Left renal pelvis (tissue), 4 donors: Measurements from ENCODE around the gene SCAMP2. TPM values are rescaled to one million over a fixed set of nuclear protein-coding genes. Genes with fewer than 3 reads are reported as not detected.
A peak's percentile ranks its signal among the peaks of the same experiment; 100 is the strongest.
"Not testable (repeated sequence)": the region's sequence is repeated elsewhere in the genome, so short reads cannot be mapped to it uniquely, and the experiment has no call there.

Source experiments
- DNase-seq, 4 donors: peaks; one replicate each; pipeline ENCODE4 v3.0.0-alpha.2; 2013; ENCODE audit warnings: low read depth in 4 of 4, low spot score in 3 of 4
- polyA plus RNA-seq, 4 donors: library from polyadenylated mRNA; unstranded; fragments of 120-200 nt; gene quantifications; one replicate each; pipeline ENCODE4 v1.2.1, GENCODE V29; 2013; ENCODE audit not compliant: insufficient read length in 4 of 4

Gene SCAMP2
- 10 to 100 TPM; 65.3 to 74.9 (median 71.9) TPM for polyA plus RNA-seq

- DNase-seq, result peak; percentile 88 to 93 (median 91)
These were observed at the start of gene SCAMP2 for GRCh38 chr15:74873036-74873755. Gene SCAMP2 (minus strand): TSS chr15:74873365. CDS start chr15:74873255, 110 bp downstream.

GRCh38 chr15:74920456-74920855 lies 47.3 kb upstream of the SCAMP2 start:
- no peak for DNase-seq

GRCh38 chr15:74917676-74918075 lies 44.5 kb upstream of the SCAMP2 start:
- no peak for DNase-seq

GRCh38 chr15:74913799-74914198 lies 40.6 kb upstream of the SCAMP2 start:
- DNase-seq, result not testable (repeated sequence)

GRCh38 chr15:74913041-74913440 lies 39.9 kb upstream of the SCAMP2 start:
- DNase-seq, result no peak

- no peak for DNase-seq
These were observed 35.5 kb upstream of the SCAMP2 start for GRCh38 chr15:74908635-74909034.

- peak in 1 of 4 donors; percentile 16 for DNase-seq
These were observed 34.2 kb upstream of the SCAMP2 start for GRCh38 chr15:74907163-74907870.

- DNase-seq, result peak; percentile 60 to 82 (median 78)
These were observed 33.4 kb upstream of the SCAMP2 start, which contains the start of gene FAM219B for GRCh38 chr15:74906450-74907162. Gene FAM219B (minus strand): TSS chr15:74906851. CDS start chr15:74906800, 51 bp downstream.

- DNase-seq, result peak in 1 of 4 donors; percentile 24
These were observed 32.9 kb upstream of the SCAMP2 start for GRCh38 chr15:74906067-74906449.

GRCh38 chr15:74904190-74904805 lies 31.1 kb upstream of the SCAMP2 start:
- DNase-seq, result no peak

GRCh38 chr15:74903676-74904075 lies 30.5 kb upstream of the SCAMP2 start:
- no peak for DNase-seq

GRCh38 chr15:74902295-74903075 lies 29.3 kb upstream of the SCAMP2 start:
- DNase-seq, result no peak

- peak in 1 of 4 donors; percentile 29 for DNase-seq
These were observed 28.5 kb upstream of the SCAMP2 start for GRCh38 chr15:74901612-74902063.

GRCh38 chr15:74897300-74897701 lies 24.1 kb upstream of the SCAMP2 start:
- no peak for DNase-seq

- no peak for DNase-seq
These were observed 23.2 kb upstream of the SCAMP2 start for GRCh38 chr15:74896316-74896715.

GRCh38 chr15:74895830-74896229 lies 22.7 kb upstream of the SCAMP2 start:
- no peak for DNase-seq

- not testable (repeated sequence) for DNase-seq
These were observed 21.2 kb upstream of the SCAMP2 start for GRCh38 chr15:74894383-74894782.

- DNase-seq, result no peak
These were observed 20.5 kb upstream of the SCAMP2 start for GRCh38 chr15:74893627-74894026.

GRCh38 chr15:74892931-74893330 lies 19.8 kb upstream of the SCAMP2 start:
- DNase-seq, result no peak

GRCh38 chr15:74892313-74892712 lies 19.1 kb upstream of the SCAMP2 start:
- no peak for DNase-seq
